Activated T-helper 1 cell treated with anti-CD3 and anti-CD28 coated beads, Interleukin-2, amount 50 U/mL, for 16 hours (primary cell): ENCODE results near the gene REEP1.
"Not testable (repeated sequence)": the region's sequence is repeated elsewhere in the genome, so short reads cannot be mapped to it uniquely, and the experiment has no call there.

Experiments
- DNase-seq, 2 donors: peaks; one replicate each; pipeline ENCODE4 v3.0.0-alpha.2; 2020; ENCODE audit warnings: low read depth in 1 of 2, low spot score in 1 of 2

REEP1 gene

GRCh38 chr2:86225581-86225980 lies 111.8 kb downstream of the REEP1 start:
- DNase-seq = no peak

GRCh38 chr2:86224645-86225355 lies 112.6 kb downstream of the REEP1 start:
- DNase-seq = no peak

GRCh38 chr2:86223927-86224560 lies 113.4 kb downstream of the REEP1 start:
- DNase-seq = no peak

GRCh38 chr2:86223140-86223926 lies 114.1 kb downstream of the REEP1 start:
- DNase-seq = no peak

- no peak for DNase-seq
Measured at GRCh38 chr2:86221066-86221684, 116.3 kb downstream of the REEP1 start.

GRCh38 chr2:86219896-86220295 lies 117.5 kb downstream of the REEP1 start:
- no peak for DNase-seq

- DNase-seq = no peak
Measured at GRCh38 chr2:86218124-86218523, 119.3 kb downstream of the REEP1 start.

GRCh38 chr2:86216575-86217555 lies 120.6 kb downstream of the REEP1 start:
- no peak for DNase-seq

- no peak for DNase-seq
Measured at GRCh38 chr2:86214503-86214832, 123.0 kb downstream of the REEP1 start.

GRCh38 chr2:86213699-86214502 lies 123.5 kb downstream of the REEP1 start:
- DNase-seq = no peak

GRCh38 chr2:86213056-86213455 lies 124.4 kb downstream of the REEP1 start:
- no peak for DNase-seq

GRCh38 chr2:86211796-86212188 lies 125.6 kb downstream of the REEP1 start:
- DNase-seq = no peak

GRCh38 chr2:86211033-86211795 lies 126.2 kb downstream of the REEP1 start:
- DNase-seq = no peak

- DNase-seq = no peak
Measured at GRCh38 chr2:86204458-86204857, 133.0 kb downstream of the REEP1 start.

GRCh38 chr2:86203614-86204013 lies 133.8 kb downstream of the REEP1 start:
- DNase-seq = no peak

GRCh38 chr2:86202702-86203101 lies 134.7 kb downstream of the REEP1 start:
- no peak for DNase-seq

GRCh38 chr2:86202336-86202692 lies 135.1 kb downstream of the REEP1 start:
- no peak for DNase-seq

- no peak for DNase-seq
Measured at GRCh38 chr2:86201671-86202335, 135.6 kb downstream of the REEP1 start.

GRCh38 chr2:86200564-86200963 lies 136.9 kb downstream of the REEP1 start:
- not testable (repeated sequence) for DNase-seq
